Measurements from ENCODE around the gene SDS.
"Not testable (repeated sequence)": the region's sequence is repeated elsewhere in the genome, so short reads cannot be mapped to it uniquely, and the experiment has no call there.

Gene SDS

GRCh38 chr12:113378291-113378690 lies 25.4 kb downstream of the SDS start:
- no peak for DNase-seq (ENCODE audit: low spot score)

GRCh38 chr12:113374823-113375428 lies 28.8 kb downstream of the SDS start:
- DNase-seq (ENCODE audit: low spot score), result no peak

- no peak for DNase-seq (ENCODE audit: low spot score)
Measured at GRCh38 chr12:113373969-113374368, 29.7 kb downstream of the SDS start.

GRCh38 chr12:113373440-113373839 lies 30.2 kb downstream of the SDS start:
- DNase-seq (ENCODE audit: low spot score), result no peak

GRCh38 chr12:113372371-113372770 lies 31.3 kb downstream of the SDS start:
- no peak for DNase-seq (ENCODE audit: low spot score)

- no peak for DNase-seq (ENCODE audit: low spot score)
Measured at GRCh38 chr12:113371808-113372207, 31.9 kb downstream of the SDS start.

GRCh38 chr12:113370923-113371682 lies 32.6 kb downstream of the SDS start:
- DNase-seq (ENCODE audit: low spot score), result peak; percentile 18

GRCh38 chr12:113369391-113369985 lies 34.2 kb downstream of the SDS start:
- no peak for DNase-seq (ENCODE audit: low spot score)

GRCh38 chr12:113368331-113368730 lies 35.4 kb downstream of the SDS start:
- no peak for DNase-seq (ENCODE audit: low spot score)

- DNase-seq (ENCODE audit: low spot score), result no peak
Measured at GRCh38 chr12:113366827-113367226, 36.9 kb downstream of the SDS start.

GRCh38 chr12:113365639-113366395 lies 37.9 kb downstream of the SDS start:
- DNase-seq (ENCODE audit: low spot score), result no peak

- no peak for DNase-seq (ENCODE audit: low spot score)
Measured at GRCh38 chr12:113364698-113365097, 39.0 kb downstream of the SDS start.

- DNase-seq (ENCODE audit: low spot score), result no peak
Measured at GRCh38 chr12:113361574-113362370, 41.9 kb downstream of the SDS start.

- no peak for DNase-seq (ENCODE audit: low spot score)
Measured at GRCh38 chr12:113359939-113360748, 43.5 kb downstream of the SDS start.

- no peak for DNase-seq (ENCODE audit: low spot score)
Measured at GRCh38 chr12:113359133-113359938, 44.4 kb downstream of the SDS start.

GRCh38 chr12:113358381-113359132 lies 45.1 kb downstream of the SDS start, which contains the start of gene PLBD2:
TSS of gene PLBD2 (plus strand) at chr12:113358587. CDS start at chr12:113358601, 14 bp downstream.
- DNase-seq (ENCODE audit: low spot score), result peak; percentile 94

GRCh38 chr12:113354192-113354591 lies 49.5 kb downstream of the SDS start:
- not testable (repeated sequence) for DNase-seq (ENCODE audit: low spot score)

- DNase-seq (ENCODE audit: low spot score), result no peak
Measured at GRCh38 chr12:113351089-113351488, 52.6 kb downstream of the SDS start.

- no peak for DNase-seq (ENCODE audit: low spot score)
Measured at GRCh38 chr12:113348849-113349536, 54.7 kb downstream of the SDS start.
